Astrocyte (in vitro differentiated cells and primary cell): ENCODE data around the gene KIF23. TPM values are rescaled to one million over a fixed set of nuclear protein-coding genes. Genes with fewer than 3 reads are reported as not detected.

Source experiments
- DNase-seq: peaks from one replicate; pipeline ENCODE4 v3.0.0-alpha.2; 2010; ENCODE audit warnings: low read depth
- FAIRE-seq: peaks from 2 replicates; lab custom pipeline; 2011; peaks lifted over from hg19 to GRCh38; lab: Jason Lieb, UNC
- H2AFZ ChIP-seq: 2 replicates; pipeline ENCODE4 v1.6.0; 2012; ENCODE audit warnings: low read depth, low read length, inconsistent platforms
- H3K27ac ChIP-seq: 2 replicates; pipeline ENCODE4 v1.5.1; 2011; ENCODE audit warnings: low read depth, low read length, inconsistent platforms
- H3K27me3 ChIP-seq: 2 replicates; pipeline ENCODE4 v1.6.0; 2011; ENCODE audit warnings: low read length, inconsistent platforms; ENCODE audit not compliant: insufficient read depth
- H3K36me3 ChIP-seq: 2 replicates; pipeline ENCODE4 v1.5.1; 2011; ENCODE audit warnings: low read length, inconsistent platforms; ENCODE audit not compliant: insufficient read depth
- H3K4me1 ChIP-seq: 2 replicates; pipeline ENCODE4 v1.5.1; 2011; ENCODE audit warnings: low read length, inconsistent platforms; ENCODE audit not compliant: insufficient read depth
- H3K4me2 ChIP-seq: 2 replicates; pipeline ENCODE4 v1.6.0; 2012; ENCODE audit warnings: low read length, inconsistent platforms
- H3K4me3 ChIP-seq: 2 replicates; pipeline ENCODE4 v1.5.1; 2011; ENCODE audit warnings: low read depth, mild to moderate bottlenecking, low read length, inconsistent platforms; ENCODE audit not compliant: insufficient read depth
- H3K79me2 ChIP-seq: 2 replicates; pipeline ENCODE4 v1.6.0; 2012; ENCODE audit warnings: mild to moderate bottlenecking, low read length, inconsistent platforms; ENCODE audit not compliant: insufficient read depth
- H3K9ac ChIP-seq: 2 replicates; pipeline ENCODE4 v1.6.0; 2012; ENCODE audit warnings: mild to moderate bottlenecking, low read length, inconsistent platforms
- H3K9me3 ChIP-seq: 2 replicates; pipeline ENCODE4 v1.5.1; 2012; ENCODE audit warnings: low read depth, mild to moderate bottlenecking, low read length, inconsistent platforms; ENCODE audit not compliant: insufficient read depth
- H4K20me1 ChIP-seq: 2 replicates; pipeline ENCODE4 v1.6.0; 2012; ENCODE audit warnings: low read length, inconsistent platforms; ENCODE audit not compliant: insufficient read depth
- H3K27ac Mint-ChIP-seq: one replicate; pipeline ENCODE4 v1.8.0; 2021; ENCODE audit warnings: mild to moderate bottlenecking, mixed read lengths; ENCODE audit not compliant: unreplicated experiment
- H3K27me3 Mint-ChIP-seq: one replicate; pipeline ENCODE4 v1.8.0; 2021; ENCODE audit warnings: low read depth, mixed read lengths; ENCODE audit not compliant: unreplicated experiment
- H3K36me3 Mint-ChIP-seq: one replicate; pipeline ENCODE4 v1.8.0; 2021; ENCODE audit warnings: low read depth, mixed read lengths; ENCODE audit not compliant: unreplicated experiment
- H3K4me1 Mint-ChIP-seq: one replicate; pipeline ENCODE4 v1.8.0; 2021; ENCODE audit warnings: low read depth, mixed read lengths; ENCODE audit not compliant: unreplicated experiment
- H3K4me3 Mint-ChIP-seq: one replicate; pipeline ENCODE4 v1.8.0; 2021; ENCODE audit warnings: mild to moderate bottlenecking, moderate library complexity, mixed read lengths; ENCODE audit not compliant: unreplicated experiment
- H3K9me3 Mint-ChIP-seq: one replicate; pipeline ENCODE4 v1.8.0; 2021; ENCODE audit warnings: mild to moderate bottlenecking, mixed read lengths; ENCODE audit not compliant: unreplicated experiment
- EZH2 ChIP-seq: IDR thresholded peaks from 2 replicates; pipeline ENCODE4 v1.6.1; 2012; ENCODE audit warnings: mild to moderate bottlenecking, low read length, inconsistent platforms; ENCODE audit not compliant: insufficient read depth
- total RNA-seq: library from RNA; stranded (reverse); gene quantifications from 2 replicates; pipeline ENCODE4 v1.2.1, GENCODE V29; 2021
- TF ChIP-seq, protein P1 (sequence below): IDR thresholded peaks from 2 replicates; pipeline ENCODE4 v1.5.1; 2011; ENCODE audit warnings: low read depth, mild to moderate bottlenecking, inconsistent platforms, low read length, moderate library complexity; ENCODE audit not compliant: insufficient read depth

Gene KIF23
- total RNA-seq, 1 donor from 2014 or later = 11.8 TPM

DNA sequence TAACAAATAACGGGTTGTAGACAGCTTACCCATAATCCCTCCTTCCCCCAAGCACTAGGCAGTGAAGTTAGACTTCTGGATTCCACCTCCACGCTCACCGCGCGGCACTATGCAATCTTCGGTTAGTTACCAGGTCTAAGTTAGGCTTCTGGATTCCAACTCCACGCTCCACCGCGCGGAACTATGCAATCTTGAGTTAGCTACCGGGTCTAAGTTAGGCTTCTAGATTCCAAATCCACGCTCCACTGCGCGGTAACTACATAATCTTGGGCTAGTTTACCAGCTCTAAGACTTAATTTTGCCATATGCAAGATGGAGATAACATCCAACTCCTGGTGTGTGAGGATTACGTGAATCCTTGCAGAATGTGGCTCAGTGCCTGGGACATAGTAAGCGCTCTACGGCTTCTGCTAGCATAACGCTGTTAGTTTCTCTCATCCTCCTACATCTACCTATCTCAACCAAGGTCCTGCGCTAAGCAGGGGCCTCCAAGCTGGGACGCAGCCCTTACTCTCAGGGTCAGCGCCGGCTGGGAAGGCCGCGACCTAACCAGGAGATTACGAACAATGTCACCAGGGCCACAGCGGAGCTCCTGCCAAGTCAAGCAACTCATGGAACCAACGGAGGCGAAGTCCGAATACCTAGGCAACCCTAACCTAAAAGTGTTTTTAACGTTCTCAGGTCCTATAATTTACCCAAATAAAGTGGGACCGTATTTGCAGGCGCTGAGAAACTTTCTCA is 38.0 kb downstream of the KIF23 start:
- DNase-seq = peak; percentile 53
- Histone ChIP-seq H3K9me3 (no peaks in the 10 kb centered on the region), H3K27ac (peak overlapping the region; percentile 61), H3K4me2 (peak overlapping the region; percentile 96), H4K20me1 (peaks cover 44% of the 10 kb centered on the region), H3K36me3 (peaks cover 38% of the 10 kb centered on the region), H3K4me1 (peaks cover 19% of the 10 kb centered on the region), H3K79me2 (peaks cover 33% of the 10 kb centered on the region), H3K27me3 (no peaks in the 10 kb centered on the region), H2AFZ (peak overlapping the region; percentile 86), H3K9ac (peak overlapping the region; percentile 91), H3K4me3 (peak overlapping the region; percentile 99)
- no peak for TF ChIP-seq EZH2
- FAIRE-seq = no peak
- peaks cover 20% of the 10 kb centered on the region for H3K36me3 Mint-ChIP-seq
- no peaks in the 10 kb centered on the region for H3K27me3 Mint-ChIP-seq
- H3K4me3 Mint-ChIP-seq = peak overlapping the region; percentile 96
- H3K27ac Mint-ChIP-seq = peak overlapping the region; percentile 99
- H3K4me1 Mint-ChIP-seq = peaks cover 18% of the 10 kb centered on the region
- H3K9me3 Mint-ChIP-seq = no peaks in the 10 kb centered on the region

DNA sequence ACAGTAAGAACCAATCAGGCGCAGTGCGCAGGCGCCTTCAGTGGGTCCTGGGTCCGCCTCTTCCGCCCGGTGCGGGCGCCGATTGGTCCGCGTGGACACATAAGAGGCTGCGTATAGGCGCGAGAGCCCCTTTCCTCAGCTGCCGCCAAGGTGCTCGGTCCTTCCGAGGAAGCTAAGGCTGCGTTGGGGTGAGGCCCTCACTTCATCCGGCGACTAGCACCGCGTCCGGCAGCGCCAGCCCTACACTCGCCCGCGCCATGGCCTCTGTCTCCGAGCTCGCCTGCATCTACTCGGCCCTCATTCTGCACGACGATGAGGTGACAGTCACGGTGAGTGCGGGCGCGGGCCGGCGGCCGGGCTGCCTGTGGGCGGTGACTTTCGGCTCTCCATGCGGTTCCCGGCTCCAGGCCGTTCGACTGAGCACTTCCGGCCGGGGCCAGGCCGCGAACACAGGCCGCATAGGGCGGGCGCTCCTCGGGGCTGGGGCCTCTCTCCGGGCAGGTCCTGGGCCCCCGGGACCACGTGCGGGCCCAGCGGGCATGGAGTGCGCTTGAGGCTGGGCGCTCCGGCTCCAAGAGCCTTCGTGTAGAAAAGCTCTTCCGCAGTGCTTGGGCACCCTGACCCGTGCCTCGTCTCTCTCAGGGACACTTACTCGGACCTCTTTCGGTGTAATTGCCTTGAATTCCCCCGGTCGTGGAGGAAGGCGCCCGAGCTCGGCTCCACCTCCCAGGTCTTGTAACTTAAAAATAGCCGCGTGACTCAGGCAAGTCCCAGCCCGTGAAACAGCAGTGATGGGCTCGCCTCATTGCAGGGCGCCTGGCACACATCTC is 38.8 kb downstream of the KIF23 start, which contains the start of gene RPLP1:
Gene RPLP1, plus strand, starts transcription at position 127 of the 830 bp plus-strand sequence. Its CDS starts 131 bp downstream, at position 258.
- Histone ChIP-seq H3K4me2 (peak within 1 kb of the TSS; percentile 96), H3K79me2 (peaks cover 33% of the 10 kb centered on the region), H3K9me3 (no peaks in the 10 kb centered on the region), H4K20me1 (peaks cover 52% of the 10 kb centered on the region), H3K36me3 (peaks cover 35% of the 10 kb centered on the region), H3K27ac (peak within 1 kb of the TSS; percentile 76), H3K27me3 (no peaks in the 10 kb centered on the region), H3K9ac (peak within 1 kb of the TSS; percentile 91), H2AFZ (peak within 1 kb of the TSS; percentile 86), H3K4me1 (peaks cover 19% of the 10 kb centered on the region), H3K4me3 (peak within 1 kb of the TSS; percentile 99)
- H3K4me3 Mint-ChIP-seq = peak within 1 kb of the TSS; percentile 96
- peak within 1 kb of the TSS; percentile 99 for H3K27ac Mint-ChIP-seq
- DNase-seq = peak; percentile 80
- H3K4me1 Mint-ChIP-seq = peaks cover 20% of the 10 kb centered on the region
- FAIRE-seq = no peak
- no peaks in the 10 kb centered on the region for H3K27me3 Mint-ChIP-seq
- H3K9me3 Mint-ChIP-seq = no peaks in the 10 kb centered on the region
- TF ChIP-seq, protein P1, sequence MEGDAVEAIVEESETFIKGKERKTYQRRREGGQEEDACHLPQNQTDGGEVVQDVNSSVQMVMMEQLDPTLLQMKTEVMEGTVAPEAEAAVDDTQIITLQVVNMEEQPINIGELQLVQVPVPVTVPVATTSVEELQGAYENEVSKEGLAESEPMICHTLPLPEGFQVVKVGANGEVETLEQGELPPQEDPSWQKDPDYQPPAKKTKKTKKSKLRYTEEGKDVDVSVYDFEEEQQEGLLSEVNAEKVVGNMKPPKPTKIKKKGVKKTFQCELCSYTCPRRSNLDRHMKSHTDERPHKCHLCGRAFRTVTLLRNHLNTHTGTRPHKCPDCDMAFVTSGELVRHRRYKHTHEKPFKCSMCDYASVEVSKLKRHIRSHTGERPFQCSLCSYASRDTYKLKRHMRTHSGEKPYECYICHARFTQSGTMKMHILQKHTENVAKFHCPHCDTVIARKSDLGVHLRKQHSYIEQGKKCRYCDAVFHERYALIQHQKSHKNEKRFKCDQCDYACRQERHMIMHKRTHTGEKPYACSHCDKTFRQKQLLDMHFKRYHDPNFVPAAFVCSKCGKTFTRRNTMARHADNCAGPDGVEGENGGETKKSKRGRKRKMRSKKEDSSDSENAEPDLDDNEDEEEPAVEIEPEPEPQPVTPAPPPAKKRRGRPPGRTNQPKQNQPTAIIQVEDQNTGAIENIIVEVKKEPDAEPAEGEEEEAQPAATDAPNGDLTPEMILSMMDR = no peak
- no peak for TF ChIP-seq EZH2
- H3K36me3 Mint-ChIP-seq = peaks cover 23% of the 10 kb centered on the region

DNA sequence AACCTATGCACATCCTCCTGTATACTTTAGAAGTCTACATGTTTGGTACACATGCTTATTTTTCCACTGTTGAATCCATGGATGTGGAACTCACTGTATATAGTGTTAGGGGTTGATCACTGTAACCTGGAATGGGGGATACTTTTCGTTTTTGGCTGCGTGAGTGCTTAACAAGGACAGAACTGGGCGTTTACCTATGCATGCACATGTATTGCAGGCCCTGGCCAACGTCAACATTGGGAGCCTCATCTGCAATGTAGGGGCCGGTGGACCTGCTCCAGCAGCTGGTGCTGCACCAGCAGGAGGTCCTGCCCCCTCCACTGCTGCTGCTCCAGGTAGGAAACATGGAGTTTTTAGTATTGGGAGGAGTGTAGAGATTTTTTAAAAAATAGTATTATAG is 40.8 kb downstream of the KIF23 start:
- peaks cover 20% of the 10 kb centered on the region for H3K4me1 Mint-ChIP-seq
- H3K9ac ChIP-seq = peak overlapping the region; percentile 91
- H3K27me3 ChIP-seq = no peaks in the 10 kb centered on the region
- peaks cover 52% of the 10 kb centered on the region for H4K20me1 ChIP-seq
- no peak overlapping the region for H3K27ac Mint-ChIP-seq
- H3K9me3 ChIP-seq = no peaks in the 10 kb centered on the region
- no peak overlapping the region for H3K27ac ChIP-seq
- H2AFZ ChIP-seq = no peak overlapping the region
- H3K4me1 ChIP-seq = peaks cover 19% of the 10 kb centered on the region
- H3K36me3 Mint-ChIP-seq = peaks cover 26% of the 10 kb centered on the region
- no peak for DNase-seq
- H3K4me2 ChIP-seq = peak overlapping the region; percentile 96
- no peak for FAIRE-seq
- H3K79me2 ChIP-seq = peaks cover 33% of the 10 kb centered on the region
- H3K9me3 Mint-ChIP-seq = no peaks in the 10 kb centered on the region
- H3K4me3 ChIP-seq = peak overlapping the region; percentile 99
- H3K4me3 Mint-ChIP-seq = peak overlapping the region; percentile 96
- H3K27me3 Mint-ChIP-seq = no peaks in the 10 kb centered on the region
- H3K36me3 ChIP-seq = peaks cover 35% of the 10 kb centered on the region
- TF ChIP-seq EZH2 = no peak
- TF ChIP-seq, protein P1 = no peak
